Measurements from ENCODE around the gene ZCCHC24. TPM values are rescaled to one million over a fixed set of nuclear protein-coding genes. Genes with fewer than 3 reads are reported as not detected.

ZCCHC24 gene
- polyA plus RNA-seq, 1 of the 3 experiments (the other 2 are of a cell fraction), result 15.8 TPM

DNA sequence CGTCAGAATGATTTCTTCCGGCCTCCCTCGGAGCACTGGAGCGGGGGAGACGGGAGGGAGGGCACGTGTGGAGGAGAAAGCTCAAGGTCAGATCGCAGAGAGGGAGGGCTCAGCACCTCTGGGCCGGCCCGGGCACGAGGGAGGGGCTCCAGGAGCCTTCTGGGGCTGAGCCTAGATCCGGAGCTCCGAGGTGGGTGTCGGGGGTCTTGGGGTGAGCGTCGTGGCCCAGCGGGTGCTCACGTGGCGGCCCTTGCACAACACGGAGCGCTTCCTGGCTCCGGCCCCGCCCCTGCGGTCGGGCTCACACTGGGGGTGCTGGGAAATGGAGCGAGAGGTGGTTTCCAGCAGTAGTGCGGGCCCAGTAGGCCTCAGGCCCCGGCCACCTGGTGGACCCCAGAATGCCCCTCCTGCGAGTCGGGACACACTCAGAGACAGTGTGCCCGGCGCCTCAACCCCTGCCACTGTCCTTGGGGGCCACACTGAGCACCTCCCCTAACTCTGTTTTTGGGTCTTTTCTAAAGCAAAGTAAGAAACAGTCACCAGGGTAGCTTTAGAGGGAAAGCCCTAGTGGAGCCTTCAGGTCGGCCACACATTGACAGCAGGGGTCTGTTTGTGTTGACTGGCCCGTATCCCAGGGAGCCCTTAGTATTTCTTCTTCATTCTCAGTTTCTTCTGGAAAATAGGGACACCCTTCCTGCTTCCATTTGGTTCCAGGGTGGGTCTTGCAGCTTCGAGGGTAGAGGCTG lies 97.4 kb downstream of the ZCCHC24 start (continued):
- TF ChIP-seq REST (IDR thresholded peaks at IDR 0.05; ENCODE audit: low read depth, low read length) (no peak), EP300 (IDR thresholded peaks at IDR 0.05; ENCODE audit: borderline replicate concordance in 1 of 2, low read depth in 1 of 2, low read length in 1 of 2) (no peak), RXRA (IDR thresholded peaks at IDR 0.05; ENCODE audit: borderline replicate concordance, low read depth) (no peak), CHD2 (IDR thresholded peaks at IDR 0.05; ENCODE audit: low read length, partially characterized antibody) (no peak), RFX5 (IDR thresholded peaks at IDR 0.05; ENCODE audit: low read length) (no peak), FOXJ3 (CRISPR knock-in tag; IDR thresholded peaks at IDR 0.05) (no peak), POLR2AphosphoS5 (IDR thresholded peaks at IDR 0.05; ENCODE audit: low read depth, low read length) (no peak), FOSL2 (IDR thresholded peaks at IDR 0.05; ENCODE audit: borderline replicate concordance, low read depth) (no peak), TAF1 (IDR thresholded peaks at IDR 0.05; ENCODE audit: borderline replicate concordance, low read depth, low read length) (no peak)
- TF ChIP-seq, protein P1, sequence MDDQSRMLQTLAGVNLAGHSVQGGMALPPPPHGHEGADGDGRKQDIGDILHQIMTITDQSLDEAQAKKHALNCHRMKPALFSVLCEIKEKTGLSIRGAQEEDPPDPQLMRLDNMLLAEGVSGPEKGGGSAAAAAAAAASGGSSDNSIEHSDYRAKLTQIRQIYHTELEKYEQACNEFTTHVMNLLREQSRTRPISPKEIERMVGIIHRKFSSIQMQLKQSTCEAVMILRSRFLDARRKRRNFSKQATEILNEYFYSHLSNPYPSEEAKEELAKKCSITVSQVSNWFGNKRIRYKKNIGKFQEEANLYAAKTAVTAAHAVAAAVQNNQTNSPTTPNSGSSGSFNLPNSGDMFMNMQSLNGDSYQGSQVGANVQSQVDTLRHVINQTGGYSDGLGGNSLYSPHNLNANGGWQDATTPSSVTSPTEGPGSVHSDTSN (IDR thresholded peaks at IDR 0.05), result no peak

- Histone ChIP-seq H3K79me2 (ENCODE audit: insufficient read depth) (peaks cover 47% of the 10 kb centered on the region), H3K27me3 (ENCODE audit: insufficient read depth) (no peaks in the 10 kb centered on the region), H3K9ac (peak within 1 kb of the TSS; percentile 96), H3K27ac (ENCODE audit: low read depth in 2 of 2, low read length in 1 of 2) (peak within 1 kb of the TSS; percentile 70 to 79), H3K9me2 (no peaks in the 10 kb centered on the region), H3K4me1 (ENCODE audit: control insufficient read depth in 1 of 2, insufficient read depth in 2 of 2, low read depth in 1 of 2, low read length in 1 of 2) (peaks cover 13 to 56% of the 10 kb centered on the region in 2 experiments; a peak in 3 of 4 replicates), H3K4me3 (ENCODE audit: low read depth in 2 of 2, low read length in 1 of 2) (peak within 1 kb of the TSS; percentile 95 to 96), H4K20me1 (ENCODE audit: insufficient read depth) (peaks cover 18% of the 10 kb centered on the region; the same call in 1 of the 2 replicates), H3K4me2 (peak within 1 kb of the TSS; percentile 99), H2AFZ (ENCODE audit: low read depth) (peak within 1 kb of the TSS; percentile 77), H3F3A (replicated peaks; ENCODE audit: insufficient read depth) (no peaks in the 10 kb centered on the region), H3K9me3 (no peaks in the 10 kb centered on the region), H3K36me3 (replicated peaks in 1 of 2; ENCODE audit: control insufficient read depth in 1 of 2, insufficient read depth in 2 of 2, low read length in 1 of 2) (peaks cover 33 to 34% of the 10 kb centered on the region in 2 experiments)
- peak; percentile 97 for DNase-seq
- ChIA-PET POLR2A (no interaction called here), CTCF (interaction anchor here (0.7 to 2.3 kb wide), 18 partner anchors 9 to 144 kb away, joined by 3 to 13 read pairs (median 4); no protein-coding TSS in a partner anchor)
- 1% methylated on average over 29 of the region's 77 CpGs for WGBS (ENCODE audit: low lambda C conversion rate)
- TF ChIP-seq REST (IDR thresholded peaks at IDR 0.05; ENCODE audit: low read depth, low read length) (0 out of 2 replicates have a peak, but pooled peaks have one; percentile 13), CHD2 (IDR thresholded peaks at IDR 0.05; ENCODE audit: low read length, partially characterized antibody) (peak; percentile 41), RAD21 (IDR thresholded peaks at IDR 0.05; ENCODE audit: low read length) (peak; percentile 56), NRF1 (IDR thresholded peaks at IDR 0.05; ENCODE audit: low read depth, low read length) (peak; percentile 80), POLR2AphosphoS5 (IDR thresholded peaks at IDR 0.05; ENCODE audit: low read depth, low read length) (peak; percentile 83), CTCF (IDR thresholded peaks at IDR 0.05) (peak; percentile 83), TAF1 (IDR thresholded peaks at IDR 0.05; ENCODE audit: borderline replicate concordance, low read depth, low read length) (peak; percentile 75; the same call in 1 of the 2 replicates), SMC3 (IDR thresholded peaks at IDR 0.05; ENCODE audit: low read depth, low read length) (peak; percentile 58)
- TF ChIP-seq, protein P2, sequence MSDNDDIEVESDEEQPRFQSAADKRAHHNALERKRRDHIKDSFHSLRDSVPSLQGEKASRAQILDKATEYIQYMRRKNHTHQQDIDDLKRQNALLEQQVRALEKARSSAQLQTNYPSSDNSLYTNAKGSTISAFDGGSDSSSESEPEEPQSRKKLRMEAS (IDR thresholded peaks at IDR 0.05; ENCODE audit: low read depth), result peak; percentile 64
Observed at GRCh38 chr10:79347226-79347893, 98.1 kb downstream of the ZCCHC24 start, which contains the start of gene PPIF. Gene PPIF, plus strand, starts transcription at chr10:79347469. Its CDS starts 80 bp downstream, at chr10:79347549.

Data from SK-N-SH (cell line).